22Rv1 (cell line): ENCODE data around the gene RDM1.

Experiments used
- CTCF ChIP-seq: fragments of 450-650 bp; IDR thresholded peaks from 2 replicates; pipeline ENCODE4 v1.5.1; 2017; ENCODE audit warnings: mild to moderate bottlenecking
- ZFX ChIP-seq: fragments of 450-650 bp; IDR thresholded peaks from 2 replicates; pipeline ENCODE4 v1.6.1; 2017; ENCODE audit warnings: antibody characterized with exemption, borderline replicate concordance

GRCh38 chr17:35972066-35972465, 41.5 kb upstream of the RDM1 start:
- TF ChIP-seq CTCF (no peak), ZFX (no peak)
